Stimulated activated CD8-positive, alpha-beta memory T cell treated with anti-CD3 and anti-CD28 coated beads, Interleukin-12 subunit alpha, Interleukin-12 subunit beta, amount 100 ng/mL, for 4 hours (primary cell): ENCODE data around the gene PPA2.
A peak's percentile ranks its signal among the peaks of the same experiment; 100 is the strongest.
"Not testable (repeated sequence)": the region's sequence is repeated elsewhere in the genome, so short reads cannot be mapped to it uniquely, and the experiment has no call there.

Experiments used
- DNase-seq: peaks from one replicate; pipeline ENCODE4 v3.0.0-alpha.2; 2020; ENCODE audit warnings: low read depth

Gene PPA2

DNA sequence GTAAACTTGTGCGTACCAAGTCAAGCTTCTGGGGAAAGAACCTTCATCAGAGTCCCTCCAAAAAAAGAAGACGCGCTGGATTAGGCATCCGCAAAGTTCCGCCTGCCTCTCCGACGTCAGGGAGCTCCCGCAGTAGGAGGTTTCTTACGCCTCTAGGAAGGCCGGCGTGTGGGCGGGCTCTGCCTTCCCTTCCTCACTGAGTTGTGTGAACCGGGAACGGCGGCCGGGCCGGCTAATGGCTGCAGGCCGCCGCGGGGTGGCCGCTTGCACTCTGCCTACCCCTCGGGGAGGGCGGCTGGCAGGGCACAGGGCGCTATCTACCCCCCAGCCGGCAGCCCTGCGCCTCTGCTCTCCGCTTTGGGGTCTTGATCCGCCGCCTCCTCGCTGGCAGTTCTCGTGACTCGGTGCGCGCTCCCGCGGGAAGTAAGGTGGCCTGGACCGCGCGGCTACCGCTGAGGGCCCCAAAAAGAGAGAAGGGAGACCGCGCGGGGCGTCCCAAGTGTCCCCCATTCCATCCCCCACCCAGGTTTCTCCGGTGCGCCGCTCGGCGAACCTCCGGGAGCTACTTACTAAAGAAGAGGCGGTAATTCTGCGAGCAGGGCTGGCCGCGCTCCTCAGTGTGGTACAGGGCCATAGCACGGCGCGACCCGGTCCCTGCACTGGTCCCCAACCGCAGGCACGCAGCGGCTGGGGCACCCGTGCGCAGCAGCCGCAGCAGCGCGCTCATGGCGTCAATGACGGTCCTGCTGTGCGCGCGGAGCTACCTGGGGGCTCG, at the start of gene PPA2:
Gene PPA2, minus strand, starts transcription at position 739 of the 775 bp plus-strand sequence. Its CDS starts 12 bp downstream, at position 727.
- DNase-seq, result peak; percentile 72

DNA sequence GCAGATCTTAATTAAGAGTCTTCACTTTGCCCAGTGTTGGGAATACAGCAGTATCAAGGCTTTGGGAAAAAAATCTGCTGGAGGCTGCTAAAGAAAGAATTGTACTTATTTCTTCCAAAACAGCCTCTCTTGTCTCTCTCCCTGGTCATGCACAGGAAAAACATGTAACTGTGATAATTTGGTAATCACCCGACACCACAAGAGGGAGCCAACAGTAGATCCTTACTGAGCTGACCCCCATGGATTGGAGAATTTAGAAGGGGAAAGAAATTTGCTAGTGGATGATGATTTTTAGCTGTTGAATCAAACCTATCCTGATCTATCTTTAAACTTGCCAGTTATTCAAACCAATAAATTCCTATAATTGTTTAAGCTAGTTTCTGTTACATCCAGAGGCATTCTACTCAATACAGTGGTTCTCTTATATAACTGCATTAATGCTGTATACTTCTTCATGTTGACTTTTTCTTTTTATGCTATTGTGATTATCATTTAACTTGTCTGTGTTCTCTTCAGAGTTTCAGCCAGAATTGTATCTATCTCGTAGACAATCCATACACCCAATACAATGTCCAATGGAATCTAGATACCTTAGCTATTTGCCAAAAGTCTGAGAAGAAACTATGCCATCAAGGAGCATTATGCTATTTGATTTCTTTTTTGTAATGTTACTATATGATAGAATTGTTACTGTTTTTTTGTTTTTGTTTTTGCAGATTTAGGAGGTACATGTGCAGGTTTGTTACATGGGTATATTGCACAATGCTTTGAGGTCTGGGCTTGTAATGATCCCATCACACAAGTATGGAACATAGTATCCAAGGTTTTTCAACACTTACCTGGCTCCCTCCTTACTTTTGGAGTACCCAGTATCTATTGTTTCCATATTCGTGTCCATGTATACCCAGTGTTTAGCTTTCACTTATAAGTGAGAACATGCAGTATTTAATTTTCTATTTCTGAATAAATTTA, 47.2 kb upstream of the PPA2 start:
- DNase-seq, result no peak

DNA sequence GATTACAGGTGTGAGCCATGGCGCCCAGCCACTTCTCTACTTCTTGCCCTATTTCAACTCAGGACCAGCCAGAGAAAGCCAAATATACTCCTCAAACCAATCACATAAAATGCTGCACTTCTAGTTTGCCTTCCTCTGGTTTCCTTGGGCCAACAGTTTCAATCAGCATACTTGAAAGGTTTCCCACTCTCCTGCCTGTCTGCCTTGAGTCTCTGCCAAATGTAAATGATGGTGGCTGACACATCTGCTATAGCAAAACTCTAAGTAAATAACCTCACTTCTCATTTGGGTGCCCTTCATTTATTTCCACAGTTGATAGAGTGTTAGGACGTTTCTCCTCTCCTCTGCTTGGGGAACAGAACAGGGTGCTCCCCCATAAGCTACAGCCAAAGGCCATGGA, 36.4 kb upstream of the PPA2 start:
- no peak for DNase-seq

DNA sequence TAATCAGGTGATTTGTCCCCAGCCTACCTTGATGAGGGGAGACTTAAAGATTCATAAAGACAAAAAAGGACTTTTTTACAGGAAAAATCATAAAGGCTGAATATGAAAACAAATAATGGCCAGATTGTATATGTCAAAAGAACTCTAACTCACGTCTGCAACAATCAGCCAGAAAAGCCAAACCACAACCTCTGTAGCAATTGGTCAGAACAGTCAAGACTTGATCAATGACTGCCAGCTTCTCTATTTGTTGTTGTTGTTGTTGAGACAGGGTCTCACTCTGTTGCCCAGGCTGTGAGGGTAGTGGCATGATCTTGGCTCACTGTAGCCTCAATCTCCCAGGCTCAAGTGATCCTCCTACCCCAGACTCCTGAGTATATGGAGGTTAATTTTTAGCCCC, 35.9 kb upstream of the PPA2 start:
- DNase-seq, result no peak

GRCh38 chr4:105509291-105509690, 35.4 kb upstream of the PPA2 start:
- no peak for DNase-seq

DNA sequence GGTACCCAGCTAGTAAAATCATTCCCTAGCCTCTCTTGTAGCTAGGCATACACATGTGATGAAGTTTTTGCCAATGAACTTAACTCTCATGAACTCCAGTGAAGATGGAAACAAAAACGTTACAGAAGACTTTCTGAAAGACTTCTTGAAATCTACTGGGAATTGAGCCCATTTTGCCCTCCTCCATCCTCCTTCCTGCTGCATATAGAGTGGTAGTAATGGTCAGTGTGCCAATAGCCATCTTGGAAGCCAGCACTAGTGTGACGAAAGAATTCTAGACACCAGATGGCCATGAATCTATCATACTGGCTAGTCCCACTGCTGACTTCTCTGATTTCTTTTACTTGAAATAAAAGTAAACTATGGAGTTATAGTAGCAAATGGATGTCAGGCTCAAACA, 30.9 kb upstream of the PPA2 start:
- DNase-seq, result no peak

- no peak for DNase-seq
Observed at GRCh38 chr4:105503484-105503883, 29.6 kb upstream of the PPA2 start.

GRCh38 chr4:105496899-105497298, 23.0 kb upstream of the PPA2 start:
- no peak for DNase-seq

DNA sequence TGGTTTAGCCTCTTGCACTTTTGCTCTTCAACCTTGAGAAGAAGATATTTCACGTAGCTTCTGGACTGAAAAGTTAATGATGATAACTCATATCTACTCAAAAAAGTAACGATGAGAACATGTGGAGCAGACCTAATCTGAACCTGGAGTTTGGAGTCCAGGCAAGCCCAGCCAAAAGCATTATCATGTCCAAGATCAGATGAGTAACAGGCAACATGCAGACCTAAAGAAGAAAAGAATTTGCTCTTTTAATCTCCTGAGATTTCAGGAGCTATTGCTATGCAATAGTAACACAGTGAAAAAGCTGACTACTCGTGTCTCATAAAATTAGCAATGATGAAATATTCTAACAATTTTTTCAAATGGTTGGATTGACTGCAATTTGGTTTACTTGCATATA, 21.8 kb upstream of the PPA2 start:
- DNase-seq, result no peak

DNA sequence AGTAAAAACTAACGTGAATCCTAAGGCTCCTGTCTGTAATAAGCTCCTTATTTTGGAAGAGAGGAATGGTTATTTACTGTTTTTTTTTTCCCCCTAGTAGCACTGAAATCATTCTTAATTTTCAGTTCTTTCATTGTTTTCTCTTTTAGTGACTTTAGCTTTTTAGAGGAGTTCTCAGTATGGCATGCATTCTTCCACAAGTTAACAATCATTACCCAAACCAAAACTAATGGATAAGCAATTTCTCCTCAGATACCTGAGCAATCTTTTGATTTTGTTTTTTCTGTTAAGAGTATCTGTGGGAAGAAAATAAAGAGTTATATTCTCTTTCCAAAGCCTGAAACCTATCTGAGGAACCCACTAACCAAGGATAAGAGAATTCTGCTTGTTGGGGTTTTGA, 16.7 kb upstream of the PPA2 start:
- no peak for DNase-seq

DNA sequence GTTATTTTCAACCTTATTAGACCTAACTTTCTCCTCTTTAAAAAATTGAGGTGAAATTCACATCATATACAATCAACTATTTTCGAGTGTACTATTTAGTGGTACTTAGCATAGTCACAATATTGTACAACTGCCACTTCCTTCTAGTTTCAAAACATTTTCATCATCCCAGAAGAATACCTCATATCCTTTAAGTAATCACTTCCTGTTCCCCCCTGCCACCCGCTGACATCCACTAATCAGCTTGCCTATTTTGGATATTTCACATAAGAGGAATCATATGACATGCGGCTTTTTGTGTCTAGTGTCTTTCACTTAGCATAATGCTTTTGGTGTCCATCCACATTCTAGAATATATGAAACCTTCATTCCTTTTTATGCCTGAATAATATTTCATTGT, 10.0 kb upstream of the PPA2 start:
- no peak for DNase-seq

GRCh38 chr4:105474099-105474518, 247 bp upstream of the PPA2 start:
- DNase-seq, result no peak

DNA sequence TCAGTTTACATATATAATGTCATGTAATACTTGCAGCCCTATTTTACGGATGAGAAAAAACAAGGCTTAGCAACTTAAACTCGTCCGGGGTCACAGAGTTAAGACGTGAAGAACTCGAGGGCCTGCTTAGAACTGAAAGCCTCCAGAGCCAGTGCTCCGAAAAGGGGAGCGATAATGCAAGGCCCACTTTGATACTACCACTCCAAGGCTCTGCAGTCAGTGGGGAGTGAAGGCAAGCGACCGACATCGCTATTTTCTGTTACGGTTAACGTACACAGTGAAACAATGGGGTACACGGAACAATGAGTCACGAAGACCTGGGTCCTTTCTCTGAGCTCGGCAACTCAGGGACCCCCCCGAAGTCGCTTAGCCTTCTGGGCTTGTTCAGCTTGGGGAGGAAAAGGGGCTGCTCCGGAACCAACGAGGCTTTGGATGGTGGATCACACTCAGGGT, 965 bp downstream of the PPA2 start:
- no peak for DNase-seq

GRCh38 chr4:105471566-105472176, 2.2 kb downstream of the PPA2 start:
- peak; percentile 15 for DNase-seq

GRCh38 chr4:105470766-105471165, 3.1 kb downstream of the PPA2 start:
- DNase-seq, result no peak

DNA sequence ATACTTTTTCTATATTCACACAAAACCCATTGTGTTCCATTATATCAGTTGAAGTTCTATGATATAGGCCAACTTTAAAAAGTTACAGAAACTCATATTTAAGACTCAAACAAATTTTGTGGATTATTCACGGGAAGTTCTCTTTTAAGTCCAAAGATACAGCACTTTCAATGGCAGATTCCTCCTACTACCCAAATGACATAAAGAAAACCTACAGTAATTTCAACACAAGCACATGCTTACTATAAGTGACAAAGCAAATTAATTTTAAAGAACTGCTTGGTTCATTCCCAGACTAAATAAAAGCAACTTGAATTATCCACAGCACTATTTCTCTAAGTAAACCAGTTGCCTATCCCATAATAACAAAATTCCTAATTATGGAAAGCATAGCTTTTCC, 4.1 kb downstream of the PPA2 start:
- DNase-seq, result no peak

DNA sequence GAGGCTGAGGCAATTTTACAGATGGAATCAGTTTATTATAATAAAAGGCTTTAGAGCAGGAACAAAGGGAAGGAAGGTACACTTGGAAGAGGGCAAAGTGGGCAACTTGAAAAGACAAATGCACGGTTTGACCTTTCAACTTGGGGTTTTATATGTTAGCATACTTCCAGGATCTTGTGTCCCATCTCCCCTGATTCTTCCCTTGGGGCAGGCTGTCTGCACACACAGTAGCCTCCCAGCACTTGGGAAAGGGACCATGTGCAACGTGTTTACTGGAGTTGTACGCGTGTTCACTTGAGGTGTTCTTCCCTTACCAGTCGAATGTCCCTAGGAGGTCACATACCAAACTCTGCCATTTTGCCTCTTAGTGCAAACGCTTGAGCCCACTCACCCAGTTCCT, 7.3 kb downstream of the PPA2 start:
- DNase-seq, result no peak

DNA sequence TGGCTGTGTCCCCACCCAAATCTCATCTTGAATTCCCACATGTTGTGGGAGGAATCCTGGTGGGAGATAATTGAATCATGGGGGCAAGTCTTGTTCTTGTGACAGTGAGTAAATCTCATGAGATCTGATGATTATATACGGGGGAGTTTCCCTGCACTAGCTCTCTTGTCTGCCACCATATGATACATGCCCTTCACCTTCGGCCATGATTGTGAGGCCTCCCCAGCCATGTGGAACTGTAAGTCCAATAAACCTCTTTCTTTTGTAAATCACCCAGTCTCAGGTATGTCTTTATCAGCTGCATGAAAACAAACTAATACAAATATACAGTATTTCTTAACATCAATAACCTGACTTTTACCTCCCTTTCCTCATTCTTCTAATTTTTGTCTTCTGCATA, 9.3 kb downstream of the PPA2 start:
- DNase-seq, result not testable (repeated sequence)

DNA sequence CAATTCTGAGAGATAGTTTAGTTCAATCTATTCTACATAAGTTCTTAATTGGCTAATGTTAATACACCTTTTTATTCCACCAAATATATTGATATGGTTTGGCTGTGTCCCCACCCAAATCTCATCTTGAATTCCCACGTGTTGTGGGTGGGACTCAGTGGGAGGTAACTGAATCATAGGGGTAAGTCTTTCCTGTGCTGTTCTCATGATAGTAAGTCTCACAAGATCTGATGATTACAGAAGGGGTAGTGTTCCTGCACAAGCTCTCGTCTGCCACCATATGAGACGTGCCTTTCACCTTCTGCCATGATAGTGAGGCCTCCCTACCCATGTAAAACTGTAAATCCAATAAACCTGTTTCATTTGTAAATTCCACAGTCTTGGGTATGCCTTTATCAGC, 11.3 kb downstream of the PPA2 start:
- no peak for DNase-seq

DNA sequence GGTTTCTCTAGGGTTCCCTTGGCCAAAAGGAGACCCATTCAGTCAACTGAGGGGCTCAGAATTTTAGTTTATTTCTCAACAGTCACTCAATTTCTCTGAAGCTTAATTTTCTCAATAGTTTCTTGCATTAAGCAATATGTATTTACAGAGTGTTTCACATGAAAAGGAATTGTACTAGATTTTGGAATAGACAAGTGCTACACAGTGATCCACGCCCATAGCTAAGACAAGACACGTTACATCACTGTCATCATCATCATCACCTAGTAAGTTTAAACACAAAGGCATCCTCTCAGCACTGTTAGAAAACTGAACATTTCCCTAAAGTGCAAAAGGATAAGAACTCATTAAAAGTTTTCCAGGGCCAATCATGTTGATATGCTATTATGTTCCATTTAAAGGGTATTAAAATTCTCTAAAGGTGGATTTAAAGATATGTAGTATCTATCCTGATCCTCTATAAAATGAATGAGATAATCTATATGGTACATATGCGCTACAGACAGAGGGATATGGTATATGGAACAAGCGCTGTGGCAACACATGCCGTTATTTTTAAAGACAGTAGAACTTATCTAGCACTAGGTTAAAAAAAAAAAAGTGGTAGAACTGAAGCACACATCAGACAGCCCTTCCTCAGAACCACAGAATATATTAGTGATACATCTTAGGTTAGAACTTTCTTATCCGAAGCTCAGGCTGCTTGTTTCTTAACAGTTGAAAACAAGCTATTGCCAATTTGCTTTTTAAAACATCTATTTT, 12.1 kb downstream of the PPA2 start:
- DNase-seq, result no peak

GRCh38 chr4:105461221-105461620, 12.6 kb downstream of the PPA2 start:
- DNase-seq, result no peak

- no peak for DNase-seq
Observed at GRCh38 chr4:105460306-105460705, 13.6 kb downstream of the PPA2 start.
